GM18526 (cell line): ENCODE results near the gene MS4A7.

ENCODE experiments used
- POLR2A ChIP-seq: IDR thresholded peaks from 3 replicates; pipeline ENCODE4 v1.6.1; 2011; ENCODE audit not compliant: insufficient read length; ENCODE audit errors: extremely low read depth

Gene MS4A7

GRCh38 chr11:60378354-60378753 is at the start of gene MS4A7:
Gene MS4A7, plus strand, starts transcription at chr11:60378532. Its CDS starts 4,610 bp downstream, at chr11:60383142.
- no peak for TF ChIP-seq POLR2A

GRCh38 chr11:60332846-60333245 is 45.5 kb upstream of the MS4A7 start:
- TF ChIP-seq POLR2A: no peak

GRCh38 chr11:60334005-60334620 is 44.2 kb upstream of the MS4A7 start:
- TF ChIP-seq POLR2A: no peak

GRCh38 chr11:60336767-60337391 is 41.5 kb upstream of the MS4A7 start:
- no peak for TF ChIP-seq POLR2A

- no peak for TF ChIP-seq POLR2A
Measured at GRCh38 chr11:60338053-60338452, 40.3 kb upstream of the MS4A7 start.

- no peak for TF ChIP-seq POLR2A
Measured at GRCh38 chr11:60339356-60339755, 39.0 kb upstream of the MS4A7 start.

- no peak for TF ChIP-seq POLR2A
Measured at GRCh38 chr11:60343094-60343704, 35.1 kb upstream of the MS4A7 start.

GRCh38 chr11:60344146-60344545 is 34.2 kb upstream of the MS4A7 start:
- no peak for TF ChIP-seq POLR2A

GRCh38 chr11:60345489-60345888 is 32.8 kb upstream of the MS4A7 start:
- no peak for TF ChIP-seq POLR2A

GRCh38 chr11:60347084-60347797 is 31.1 kb upstream of the MS4A7 start:
- TF ChIP-seq POLR2A: no peak

- TF ChIP-seq POLR2A: no peak
Measured at GRCh38 chr11:60348116-60348515, 30.2 kb upstream of the MS4A7 start.

GRCh38 chr11:60349990-60350389 is 28.3 kb upstream of the MS4A7 start:
- TF ChIP-seq POLR2A: no peak

GRCh38 chr11:60357771-60358170 is 20.6 kb upstream of the MS4A7 start:
- TF ChIP-seq POLR2A: no peak

GRCh38 chr11:60360621-60361020 is 17.7 kb upstream of the MS4A7 start:
- no peak for TF ChIP-seq POLR2A

- no peak for TF ChIP-seq POLR2A
Measured at GRCh38 chr11:60362241-60362640, 16.1 kb upstream of the MS4A7 start.
